Left lung (tissue), 10 donors: Measurements from ENCODE around the gene CPT1B. TPM values are rescaled to one million over a fixed set of nuclear protein-coding genes. Genes with fewer than 3 reads are reported as not detected.
"Not testable (repeated sequence)": the region's sequence is repeated elsewhere in the genome, so short reads cannot be mapped to it uniquely, and the experiment has no call there.

Experiments
- ATAC-seq: fragments of 200-7000 bp; cut with Tn5 transposase; one replicate; pipeline ENCODE4 v1.9.1; 2020; ENCODE audit warnings: moderate library complexity
- DNase-seq, 4 donors: peaks; one replicate each; pipeline ENCODE4 v3.0.0-alpha.2; 2013 to 2020
- H3K27ac ChIP-seq, 2 donors: fragments of 200-600 bp; sonication (generic) in 1 of 2; one replicate each; pipeline versions ENCODE4 v1.5.0 to v1.8.0; 2020 to 2021
- H3K27me3 ChIP-seq, 2 donors: fragments of 200-600 bp; sonication (generic) in 1 of 2; one replicate each; pipeline versions ENCODE4 v1.5.0 to v1.8.0; 2020 to 2021
- H3K36me3 ChIP-seq, 2 donors: fragments of 200-600 bp; sonication (generic) in 1 of 2; one replicate each; pipeline versions ENCODE4 v1.5.0 to v1.8.0; 2020 to 2021
- H3K4me1 ChIP-seq, 2 donors: fragments of 200-600 bp; one replicate each; pipeline ENCODE4 v1.8.0; 2021
- H3K4me3 ChIP-seq, 2 donors: fragments of 200-600 bp; sonication (generic) in 1 of 2; one replicate each; pipeline versions ENCODE4 v1.5.0 to v1.8.0; 2020 to 2021; ENCODE audit warnings: mild to moderate bottlenecking in 1 of 2
- H3K9me3 ChIP-seq, 2 donors: fragments of 200-600 bp; sonication (generic) in 1 of 2; one replicate each; pipeline versions ENCODE4 v1.5.0 to v1.8.0; 2020 to 2021
- intact Hi-C, 2 donors: fragments of 100-400 bp; cut with DNase I; formaldehyde crosslinking; loops; one replicate each; pipeline versions ENCODE4 v1.11.2 to v1.14.2; 2022
- polyA plus RNA-seq, 6 donors: library from polyadenylated mRNA; unstranded; fragments of 120-200 nt; gene quantifications; one replicate each; pipeline ENCODE4 v1.2.1, GENCODE V29; 2013; ENCODE audit not compliant: insufficient read length in 6 of 6
- total RNA-seq, 2 donors: library from RNA; stranded (reverse); fragmentation: NEBNext Ultra II Directional; extraction: Animal tissue kit (Norgen Biotek cat#: 25700); gene quantifications; one replicate each; pipeline ENCODE4 v1.2.1, GENCODE V29; 2021
- TF ChIP-seq, protein P1 (sequence below), 2 donors: fragments of 200-600 bp; sonication (generic) in 1 of 2; IDR thresholded peaks; one replicate each; pipeline versions ENCODE4 v1.5.0 to v1.8.0; 2021; ENCODE audit warnings: antibody characterized with exemption in 2 of 2
- donor health status: DM: no; HTN: yes; CAD: no.
- donor health status: DM: no; HTN: no; CAD: no.

CPT1B gene
- total and polyA plus RNA-seq, 8 donors: 9.8 to 20.0 (median 13.4) TPM

DNA sequence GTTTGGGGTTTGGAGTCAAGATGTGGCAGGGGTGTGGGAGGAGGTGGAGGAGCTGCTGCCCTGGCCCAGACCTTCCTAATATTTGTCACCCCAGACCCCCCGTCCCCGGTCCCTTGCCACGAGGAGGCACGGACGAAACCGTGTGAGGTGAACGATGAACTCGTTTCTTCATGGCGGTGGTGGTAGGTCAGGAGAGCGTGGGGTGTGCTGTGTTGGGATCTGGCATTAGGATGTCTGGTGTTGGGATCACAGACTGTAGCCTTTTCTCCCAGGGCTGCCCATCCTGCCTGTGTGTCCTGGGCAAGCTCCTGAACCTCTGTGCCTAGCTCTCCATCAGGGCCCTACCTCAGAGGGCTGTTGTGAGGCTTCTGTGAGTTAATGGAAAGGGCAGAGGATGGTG is 30.8 kb upstream of the CPT1B start:
- Histone ChIP-seq H3K4me3 (no peak overlapping the region), H3K9me3 (no peaks in the 10 kb centered on the region), H3K4me1 (peaks cover 3 to 11% of the 10 kb centered on the region in 2 donors), H3K27ac (no peak overlapping the region), H3K36me3 (no peaks in the 10 kb centered on the region), H3K27me3 (peaks cover 3 to 83% of the 10 kb centered on the region in 2 donors)
- ATAC-seq: no peak
- intact Hi-C loops: no loop called here
- TF ChIP-seq, protein P1, sequence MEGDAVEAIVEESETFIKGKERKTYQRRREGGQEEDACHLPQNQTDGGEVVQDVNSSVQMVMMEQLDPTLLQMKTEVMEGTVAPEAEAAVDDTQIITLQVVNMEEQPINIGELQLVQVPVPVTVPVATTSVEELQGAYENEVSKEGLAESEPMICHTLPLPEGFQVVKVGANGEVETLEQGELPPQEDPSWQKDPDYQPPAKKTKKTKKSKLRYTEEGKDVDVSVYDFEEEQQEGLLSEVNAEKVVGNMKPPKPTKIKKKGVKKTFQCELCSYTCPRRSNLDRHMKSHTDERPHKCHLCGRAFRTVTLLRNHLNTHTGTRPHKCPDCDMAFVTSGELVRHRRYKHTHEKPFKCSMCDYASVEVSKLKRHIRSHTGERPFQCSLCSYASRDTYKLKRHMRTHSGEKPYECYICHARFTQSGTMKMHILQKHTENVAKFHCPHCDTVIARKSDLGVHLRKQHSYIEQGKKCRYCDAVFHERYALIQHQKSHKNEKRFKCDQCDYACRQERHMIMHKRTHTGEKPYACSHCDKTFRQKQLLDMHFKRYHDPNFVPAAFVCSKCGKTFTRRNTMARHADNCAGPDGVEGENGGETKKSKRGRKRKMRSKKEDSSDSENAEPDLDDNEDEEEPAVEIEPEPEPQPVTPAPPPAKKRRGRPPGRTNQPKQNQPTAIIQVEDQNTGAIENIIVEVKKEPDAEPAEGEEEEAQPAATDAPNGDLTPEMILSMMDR (IDR thresholded peaks at IDR 0.05): no peak
- peak in 1 of 4 donors; percentile 59 for DNase-seq

DNA sequence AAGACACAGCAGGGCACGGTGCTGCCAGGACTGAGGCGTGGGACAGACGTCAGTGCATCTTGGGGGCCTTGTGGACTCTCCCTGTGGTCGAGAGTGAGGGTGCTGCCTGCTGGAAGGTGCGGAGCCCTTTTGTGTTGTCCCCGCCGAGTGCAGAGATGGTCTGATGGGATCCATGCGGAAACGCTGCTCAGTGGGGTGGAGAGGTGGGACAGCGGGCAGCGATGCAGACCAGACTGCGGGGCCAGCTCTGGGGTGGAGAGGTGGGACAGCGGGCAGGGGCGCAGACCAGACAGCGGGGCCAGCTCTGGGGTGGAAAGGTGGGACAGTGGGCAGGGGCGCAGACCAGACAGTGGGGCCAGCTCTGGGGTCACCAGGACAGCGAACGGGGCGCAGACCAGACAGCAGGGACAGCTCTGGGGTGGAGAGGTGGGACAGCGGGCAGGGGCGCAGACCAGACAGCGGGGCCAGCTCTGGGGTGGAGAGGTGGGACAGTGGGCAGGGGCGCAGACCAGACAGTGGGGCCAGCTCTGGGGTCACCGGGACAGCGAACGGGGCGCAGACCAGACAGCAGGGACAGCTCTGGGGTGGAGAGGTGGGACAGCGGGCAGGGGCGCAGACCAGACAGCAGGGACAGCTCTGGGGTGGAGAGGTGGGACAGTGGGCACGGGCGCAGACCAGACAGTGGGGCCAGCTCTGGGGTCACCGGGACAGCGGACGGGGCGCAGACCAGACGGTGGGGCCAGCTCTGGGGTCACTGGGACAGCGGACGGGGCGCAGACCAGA is 30.0 kb upstream of the CPT1B start:
- DNase-seq: peak in 1 of 4 donors; percentile 54
- peaks cover 10 to 86% of the 10 kb centered on the region in 2 donors for H3K27me3 ChIP-seq
- H3K4me3 ChIP-seq, H3K4me1 ChIP-seq, H3K9me3 ChIP-seq, ATAC-seq, H3K27ac ChIP-seq, intact Hi-C loops, H3K36me3 ChIP-seq: not testable (repeated sequence)

GRCh38 chr22:50607659-50608020 is 29.4 kb upstream of the CPT1B start:
- Histone ChIP-seq H3K36me3 (no peaks in the 10 kb centered on the region), H3K27ac (no peak overlapping the region), H3K4me1 (peaks cover 0 to 4% of the 10 kb centered on the region in 2 donors), H3K4me3 (no peak overlapping the region), H3K9me3 (no peaks in the 10 kb centered on the region), H3K27me3 (peaks cover 13 to 87% of the 10 kb centered on the region in 2 donors)
- TF ChIP-seq, protein P1 (IDR thresholded peaks at IDR 0.05): no peak
- intact Hi-C loops: no loop called here
- DNase-seq: peak in 1 of 4 donors; percentile 43
- no peak for ATAC-seq

DNA sequence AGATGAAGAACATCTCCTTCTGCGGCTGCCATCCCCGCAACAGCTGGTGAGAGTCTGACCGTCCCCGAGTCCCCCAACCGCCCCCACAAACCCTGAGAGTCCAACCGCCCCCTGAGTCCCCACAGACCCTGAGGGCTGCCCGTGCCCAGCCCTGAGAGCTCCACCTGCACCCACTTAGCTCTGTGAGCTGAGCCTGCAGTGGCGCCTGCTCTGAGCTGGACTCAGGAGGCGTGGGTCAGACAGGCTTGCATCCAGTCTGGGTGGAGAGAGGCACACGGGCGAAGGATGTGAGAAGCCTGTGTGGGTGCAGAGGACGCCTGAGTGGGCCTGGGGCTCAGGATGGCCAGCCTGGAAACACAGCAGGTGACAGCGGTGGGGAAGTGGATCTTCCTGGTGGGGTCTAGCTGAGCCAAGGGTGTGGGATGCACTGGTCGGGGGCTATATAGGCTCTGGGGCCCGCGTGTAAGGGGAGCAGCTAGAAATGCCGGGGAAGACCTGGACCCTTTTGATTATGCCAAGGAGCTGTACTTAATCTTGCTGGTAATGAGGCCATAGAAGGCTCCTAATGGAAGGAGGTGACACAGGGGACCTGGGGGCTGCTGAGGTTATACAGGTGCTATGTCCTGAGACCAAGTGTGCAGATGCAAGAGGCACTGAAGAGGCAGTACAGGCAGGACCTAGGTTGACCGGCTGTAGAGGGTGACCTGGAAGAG is 28.9 kb upstream of the CPT1B start:
- DNase-seq (peak in 1 of 4 donors; percentile 58), ATAC-seq (no peak)
- no peak overlapping the region for H3K27ac ChIP-seq
- intact Hi-C loops: no loop called here
- TF ChIP-seq, protein P1 (IDR thresholded peaks at IDR 0.05): no peak
- no peaks in the 10 kb centered on the region for H3K36me3 ChIP-seq
- peaks cover 13 to 87% of the 10 kb centered on the region in 2 donors for H3K27me3 ChIP-seq
- H3K4me3 ChIP-seq: no peak overlapping the region
- no peaks in the 10 kb centered on the region for H3K4me1 ChIP-seq
- H3K9me3 ChIP-seq: no peaks in the 10 kb centered on the region

- DNase-seq: no peak
- TF ChIP-seq, protein P1 (IDR thresholded peaks at IDR 0.05): no peak
- no peak for ATAC-seq
- no peak overlapping the region for H3K4me3 ChIP-seq
- no peaks in the 10 kb centered on the region for H3K9me3 ChIP-seq
- no peaks in the 10 kb centered on the region for H3K4me1 ChIP-seq
- H3K36me3 ChIP-seq: no peaks in the 10 kb centered on the region
- H3K27ac ChIP-seq: no peak overlapping the region
- intact Hi-C loops: no loop called here
- H3K27me3 ChIP-seq: peaks cover 14 to 89% of the 10 kb centered on the region in 2 donors
Measured at GRCh38 chr22:50606165-50606945, 28.1 kb upstream of the CPT1B start.
